Stimulated activated memory B cell treated with anti-CD40 and anti-IgM and Interleukin-4, amounts not matched to agents 10 μg/mL and 1 μg/mL and 100 μg/mL, for 72 hours (primary cell): ENCODE measurements around the gene KDM4F.

ENCODE experiments used
- ATAC-seq: fragments of 150-1000 bp; cut with Tn5 transposase; 2 replicates; pipeline ENCODE4 v1.10.0; 2021
- H3K27ac Mint-ChIP-seq: one replicate; pipeline ENCODE4 v1.8.0; 2022; ENCODE audit warnings: mild to moderate bottlenecking, mixed read lengths
- H3K27me3 Mint-ChIP-seq: one replicate; pipeline ENCODE4 v1.8.0; 2022; ENCODE audit warnings: mixed read lengths
- H3K36me3 Mint-ChIP-seq: one replicate; pipeline ENCODE4 v1.8.0; 2022; ENCODE audit warnings: mixed read lengths
- H3K4me1 Mint-ChIP-seq: one replicate; pipeline ENCODE4 v1.8.0; 2022; ENCODE audit warnings: mixed read lengths
- H3K4me3 Mint-ChIP-seq: one replicate; pipeline ENCODE4 v1.8.0; 2022; ENCODE audit warnings: mild to moderate bottlenecking, moderate library complexity, mixed read lengths
- H3K9me3 Mint-ChIP-seq: one replicate; pipeline ENCODE4 v1.8.0; 2022; ENCODE audit warnings: mixed read lengths

The KDM4F gene

DNA sequence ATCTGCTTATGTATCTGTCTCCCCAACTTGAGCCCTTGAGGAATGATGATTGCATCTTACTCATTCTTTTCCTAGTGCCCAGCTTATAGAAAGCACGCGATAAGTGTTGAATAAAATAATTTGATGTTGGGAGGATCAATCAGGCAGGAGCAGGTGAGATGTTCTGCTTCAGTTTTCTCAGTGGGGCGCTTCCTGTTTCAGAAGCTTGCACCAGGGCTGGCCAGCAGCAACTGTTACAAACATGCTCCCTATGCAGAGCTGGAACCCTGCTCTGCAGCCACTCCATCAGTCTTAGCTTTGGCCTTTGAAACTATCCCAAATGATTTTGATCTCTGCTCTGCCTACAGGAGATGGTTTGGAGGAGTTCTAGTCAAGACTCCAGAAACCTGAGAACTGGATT is 44.3 kb downstream of the KDM4F start:
- H3K9me3 Mint-ChIP-seq = no peaks in the 10 kb centered on the region
- peaks cover 5% of the 10 kb centered on the region for H3K36me3 Mint-ChIP-seq
- H3K4me1 Mint-ChIP-seq = peaks cover 80% of the 10 kb centered on the region
- H3K27ac Mint-ChIP-seq = peak overlapping the region; percentile 65
- ATAC-seq = no peak
- H3K4me3 Mint-ChIP-seq = peak overlapping the region; percentile 32
- no peaks in the 10 kb centered on the region for H3K27me3 Mint-ChIP-seq

DNA sequence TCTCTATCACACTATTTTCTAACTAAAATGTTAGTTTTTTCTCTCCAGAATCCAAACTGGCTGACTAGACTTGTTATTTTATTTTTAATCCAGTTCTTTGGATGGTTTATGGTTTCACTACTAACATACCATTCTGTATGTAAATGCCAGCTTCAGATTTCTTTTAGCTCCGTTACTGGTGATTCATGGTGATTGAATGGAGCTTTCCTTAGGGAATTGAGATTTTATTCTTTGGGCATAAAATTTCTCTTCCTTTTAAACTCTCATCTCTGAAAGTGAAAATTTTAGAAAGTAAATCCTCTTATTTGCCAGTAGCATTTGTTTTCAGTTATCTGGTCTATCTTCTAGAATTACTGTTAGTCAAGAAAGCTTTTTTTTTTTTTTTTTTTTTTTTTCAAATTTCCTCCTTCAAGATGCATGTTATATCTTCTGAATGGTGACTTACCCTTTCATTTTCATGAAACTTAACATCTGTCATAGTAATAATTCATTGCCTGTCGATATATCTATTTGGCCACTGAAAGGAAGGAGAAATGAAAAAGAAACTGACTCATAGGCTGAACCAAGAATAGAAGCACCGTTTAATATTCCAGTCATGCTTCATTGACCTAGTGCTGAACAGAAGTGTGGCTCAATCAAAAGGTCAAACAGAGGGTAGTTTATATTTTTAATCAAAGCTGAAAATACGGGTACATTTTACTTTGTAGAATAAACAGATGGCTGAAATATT is 46.8 kb downstream of the KDM4F start:
- H3K36me3 Mint-ChIP-seq = peaks cover 10% of the 10 kb centered on the region
- peak; percentile 95 for ATAC-seq
- peak overlapping the region; percentile 42 for H3K27ac Mint-ChIP-seq
- H3K4me3 Mint-ChIP-seq = peak overlapping the region; percentile 46
- no peaks in the 10 kb centered on the region for H3K9me3 Mint-ChIP-seq
- H3K4me1 Mint-ChIP-seq = peaks cover 80% of the 10 kb centered on the region
- no peaks in the 10 kb centered on the region for H3K27me3 Mint-ChIP-seq

DNA sequence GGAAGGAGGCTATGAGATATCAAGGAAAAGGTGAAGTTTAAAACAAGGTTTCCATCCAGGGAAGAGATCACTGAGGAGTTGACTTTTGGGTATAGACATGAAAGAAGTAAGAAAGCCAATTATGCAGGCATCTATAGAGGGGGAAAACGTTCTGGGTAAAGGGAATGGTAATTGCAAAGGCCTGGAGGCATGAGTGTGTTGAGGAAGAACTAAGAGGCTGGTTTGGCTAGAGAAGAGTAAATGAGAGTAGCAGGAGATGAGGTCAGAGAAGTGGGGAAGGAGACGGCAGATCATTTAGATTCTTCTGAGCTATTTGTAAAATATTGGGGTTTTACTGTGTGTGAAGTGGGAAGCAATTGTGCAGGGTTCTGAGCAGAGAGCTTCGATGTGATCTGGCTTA is 48.0 kb downstream of the KDM4F start:
- Mint-ChIP-seq H3K27me3 (no peaks in the 10 kb centered on the region), H3K4me1 (peaks cover 69% of the 10 kb centered on the region), H3K4me3 (no peak overlapping the region), H3K9me3 (no peaks in the 10 kb centered on the region), H3K36me3 (peaks cover 5% of the 10 kb centered on the region), H3K27ac (peak overlapping the region; percentile 42)
- no peak for ATAC-seq

DNA sequence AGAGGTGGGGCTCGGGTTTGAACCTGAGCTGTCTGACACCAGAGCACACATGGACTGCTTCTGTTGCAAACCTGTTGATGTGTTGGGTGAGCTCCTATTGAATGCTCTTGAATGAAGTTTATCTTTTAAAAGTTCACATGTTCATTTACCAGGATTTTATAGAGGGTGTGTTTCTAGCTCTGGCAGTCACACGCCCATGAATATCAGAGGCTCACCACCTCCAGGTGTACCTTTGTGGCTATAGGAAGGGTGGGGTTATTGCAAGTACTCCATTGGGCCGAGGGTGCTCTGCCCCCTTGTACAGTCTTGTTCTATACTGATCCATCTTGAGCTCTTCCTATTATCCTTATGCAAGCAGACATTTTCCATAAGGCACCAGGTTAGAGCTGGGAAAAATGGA is 49.6 kb downstream of the KDM4F start:
- Mint-ChIP-seq H3K36me3 (peaks cover 12% of the 10 kb centered on the region), H3K27me3 (no peaks in the 10 kb centered on the region), H3K9me3 (no peaks in the 10 kb centered on the region), H3K27ac (peak overlapping the region; percentile 44), H3K4me3 (no peak overlapping the region), H3K4me1 (peaks cover 60% of the 10 kb centered on the region)
- no peak for ATAC-seq

DNA sequence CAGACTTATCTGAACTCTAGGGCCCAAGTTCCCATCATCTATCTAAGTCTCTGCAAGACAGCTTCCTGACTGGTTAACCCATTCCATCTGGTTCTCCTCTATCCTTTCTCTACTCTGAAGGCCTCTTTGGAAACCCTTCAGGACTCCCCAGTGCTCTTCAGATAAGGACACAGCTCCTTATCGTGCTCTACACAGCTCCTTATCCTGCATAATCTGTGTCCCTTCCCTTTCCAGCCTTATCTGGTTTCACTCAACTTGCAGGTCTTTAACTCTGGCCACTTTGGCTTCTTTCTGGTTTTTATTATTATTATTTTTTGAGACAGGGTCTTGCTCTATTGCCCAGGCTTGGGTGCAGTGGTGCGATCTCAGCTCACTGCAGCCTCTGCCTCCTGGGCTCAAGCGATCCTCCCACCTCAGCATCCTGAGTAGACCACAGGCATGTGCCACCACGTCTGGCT is 51.0 kb downstream of the KDM4F start:
- ATAC-seq = no peak
- Mint-ChIP-seq H3K9me3 (no peaks in the 10 kb centered on the region), H3K27ac (no peak overlapping the region), H3K4me1 (peaks cover 58% of the 10 kb centered on the region), H3K27me3 (no peaks in the 10 kb centered on the region), H3K4me3 (no peak overlapping the region), H3K36me3 (peaks cover 12% of the 10 kb centered on the region)
